ENCODE data around the gene ROS1.

The ROS1 gene

GRCh38 chr6:117309069-117309468, 116.7 kb downstream of the ROS1 start:
- H3K4me3 ChIP-seq (replicated peaks; ENCODE audit: low read depth, low read length) = no peak overlapping the region
- no peak for DNase-seq (ENCODE audit: extremely low read depth, low read depth)
- no peak for TF ChIP-seq CTCF (IDR thresholded peaks at IDR 0.05; ENCODE audit: low read depth, low read length, missing control alignments)

- no peak for DNase-seq (ENCODE audit: extremely low read depth, low read depth)
- TF ChIP-seq CTCF (IDR thresholded peaks at IDR 0.05; ENCODE audit: low read depth, low read length, missing control alignments) = no peak
- no peak overlapping the region for H3K4me3 ChIP-seq (replicated peaks; ENCODE audit: low read depth, low read length)
Measured at GRCh38 chr6:117307655-117308054, 118.1 kb downstream of the ROS1 start.

DNA sequence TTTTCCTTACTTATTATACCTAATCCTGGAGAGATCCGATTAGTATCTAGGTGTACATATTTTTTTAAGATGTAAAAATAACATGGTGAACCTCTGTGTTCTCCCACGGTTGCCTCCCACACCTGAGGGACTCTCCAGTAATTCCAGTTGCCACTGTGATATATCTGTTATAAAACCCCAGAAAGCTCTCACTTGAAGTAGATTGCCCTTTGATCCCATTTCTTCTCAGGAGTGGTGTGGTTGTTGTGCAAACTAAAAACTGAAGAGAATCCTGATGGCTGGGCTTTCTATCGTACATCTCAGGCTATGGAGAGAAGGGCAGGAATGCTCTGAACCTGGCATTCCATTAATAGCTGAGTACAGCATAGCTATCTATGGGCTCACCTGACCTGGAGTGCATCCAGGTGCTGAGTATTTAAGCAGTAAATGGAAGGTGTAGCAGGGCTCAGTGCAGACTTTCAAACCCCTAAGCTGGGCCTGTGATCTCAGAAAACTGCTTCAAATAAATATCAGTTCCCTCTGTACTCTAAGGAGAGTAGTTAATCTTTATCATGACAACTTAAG, 119.4 kb downstream of the ROS1 start:
- no peak overlapping the region for H3K4me3 ChIP-seq (replicated peaks; ENCODE audit: low read depth, low read length)
- TF ChIP-seq CTCF (IDR thresholded peaks at IDR 0.05; ENCODE audit: low read depth, low read length, missing control alignments) = no peak
- no peak for DNase-seq (ENCODE audit: extremely low read depth, low read depth)

DNA sequence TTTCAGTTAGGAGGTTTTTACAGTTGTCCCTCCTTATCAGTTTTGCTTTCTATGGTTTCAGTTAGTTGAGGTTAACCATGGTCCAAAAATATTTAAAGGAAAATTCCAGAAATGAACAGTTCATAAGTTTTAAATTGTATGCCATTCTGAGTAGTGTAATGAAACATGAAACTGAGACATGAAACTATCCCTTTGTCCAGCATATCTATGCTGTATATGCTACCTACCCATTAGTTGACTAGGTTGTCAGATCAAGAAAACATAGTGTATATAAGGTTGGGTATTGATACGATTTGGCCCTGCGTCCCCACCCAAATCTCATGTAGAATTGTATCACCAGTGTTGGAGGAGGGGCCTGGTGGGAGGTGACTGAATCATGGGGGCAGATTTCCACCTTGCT, 121.3 kb downstream of the ROS1 start:
- no peak for TF ChIP-seq CTCF (IDR thresholded peaks at IDR 0.05; ENCODE audit: low read depth, low read length, missing control alignments)
- DNase-seq (ENCODE audit: extremely low read depth, low read depth) = no peak
- no peak overlapping the region for H3K4me3 ChIP-seq (replicated peaks; ENCODE audit: low read depth, low read length)

DNA sequence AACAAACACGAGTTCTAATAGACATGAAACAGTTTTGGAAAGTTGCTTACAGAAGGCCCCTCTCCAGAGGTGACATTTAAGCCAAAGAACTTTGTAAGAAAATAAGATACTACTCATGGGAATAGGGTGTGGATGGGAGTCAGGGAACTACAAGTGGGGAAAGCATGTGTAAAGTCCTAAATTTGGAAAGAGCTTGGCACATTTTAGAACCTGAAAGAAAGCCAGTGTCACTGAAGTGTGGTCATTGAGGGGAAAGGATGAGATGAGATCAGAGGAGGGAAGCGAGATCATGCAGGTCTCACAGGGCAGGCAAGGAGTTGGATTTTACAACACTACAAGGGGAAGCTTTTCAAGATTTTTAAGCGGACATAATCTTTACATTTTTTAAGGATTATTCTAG, 122.4 kb downstream of the ROS1 start:
- TF ChIP-seq CTCF (IDR thresholded peaks at IDR 0.05; ENCODE audit: low read depth, low read length, missing control alignments) = no peak
- no peak overlapping the region for H3K4me3 ChIP-seq (replicated peaks; ENCODE audit: low read depth, low read length)
- no peak for DNase-seq (ENCODE audit: extremely low read depth, low read depth)

GRCh38 chr6:117298941-117299340, 126.8 kb downstream of the ROS1 start:
- DNase-seq (ENCODE audit: extremely low read depth, low read depth) = no peak
- no peak overlapping the region for H3K4me3 ChIP-seq (replicated peaks; ENCODE audit: low read depth, low read length)
- no peak for TF ChIP-seq CTCF (IDR thresholded peaks at IDR 0.05; ENCODE audit: low read depth, low read length, missing control alignments)

GRCh38 chr6:117290173-117290846, 135.4 kb downstream of the ROS1 start:
- DNase-seq (ENCODE audit: extremely low read depth, low read depth) = no peak
- no peak for TF ChIP-seq CTCF (IDR thresholded peaks at IDR 0.05; ENCODE audit: low read depth, low read length, missing control alignments)
- no peak overlapping the region for H3K4me3 ChIP-seq (replicated peaks; ENCODE audit: low read depth, low read length)

Measured in HFF-Myc (cell line).